Vagina (tissue), 2 donors: ENCODE measurements around the gene LIAS.
"Not testable (repeated sequence)": the region's sequence is repeated elsewhere in the genome, so short reads cannot be mapped to it uniquely, and the experiment has no call there.

Experiments used
- POLR2AphosphoS5 ChIP-seq, 2 donors: sonication (generic); formaldehyde crosslinking; IDR thresholded peaks; one replicate each; pipeline ENCODE4 v1.9.0; 2017; ENCODE audit warnings: antibody characterized with exemption in 2 of 2, mild to moderate bottlenecking in 2 of 2, low read depth in 1 of 2; ENCODE audit not compliant: insufficient read depth in 1 of 2
- TF ChIP-seq, protein P1 (sequence below), 3 experiments: fragments of 450-650 bp in 2 of 3; fragments of 200-600 bp in 1 of 3; sonication (generic) in 1 of 3; IDR thresholded peaks; one replicate each; pipeline ENCODE4 v1.5.1; 2017 to 2019; ENCODE audit warnings: antibody characterized with exemption in 3 of 3, mild to moderate bottlenecking in 2 of 3, moderate library complexity in 2 of 3

DNA sequence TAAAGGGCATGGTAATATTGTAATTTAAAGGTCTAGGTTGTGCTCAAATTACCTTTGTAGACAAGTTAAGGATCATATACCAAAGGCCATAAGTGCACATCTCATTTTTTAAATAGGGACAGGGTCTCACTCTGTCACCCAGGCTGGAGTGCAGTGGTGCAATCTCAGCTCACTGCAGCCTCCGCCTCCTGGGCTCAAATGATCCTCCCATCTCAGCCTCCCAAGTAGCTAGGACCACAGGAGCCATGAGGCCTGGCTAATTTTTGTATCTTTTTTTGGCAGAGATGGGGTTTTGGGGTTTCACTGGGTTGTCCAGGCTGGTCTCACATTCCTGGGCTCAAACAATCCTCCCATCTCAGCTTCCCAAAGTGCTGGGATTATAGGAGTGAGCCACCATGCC, 55.4 kb downstream of the LIAS start:
- TF ChIP-seq, protein P1, sequence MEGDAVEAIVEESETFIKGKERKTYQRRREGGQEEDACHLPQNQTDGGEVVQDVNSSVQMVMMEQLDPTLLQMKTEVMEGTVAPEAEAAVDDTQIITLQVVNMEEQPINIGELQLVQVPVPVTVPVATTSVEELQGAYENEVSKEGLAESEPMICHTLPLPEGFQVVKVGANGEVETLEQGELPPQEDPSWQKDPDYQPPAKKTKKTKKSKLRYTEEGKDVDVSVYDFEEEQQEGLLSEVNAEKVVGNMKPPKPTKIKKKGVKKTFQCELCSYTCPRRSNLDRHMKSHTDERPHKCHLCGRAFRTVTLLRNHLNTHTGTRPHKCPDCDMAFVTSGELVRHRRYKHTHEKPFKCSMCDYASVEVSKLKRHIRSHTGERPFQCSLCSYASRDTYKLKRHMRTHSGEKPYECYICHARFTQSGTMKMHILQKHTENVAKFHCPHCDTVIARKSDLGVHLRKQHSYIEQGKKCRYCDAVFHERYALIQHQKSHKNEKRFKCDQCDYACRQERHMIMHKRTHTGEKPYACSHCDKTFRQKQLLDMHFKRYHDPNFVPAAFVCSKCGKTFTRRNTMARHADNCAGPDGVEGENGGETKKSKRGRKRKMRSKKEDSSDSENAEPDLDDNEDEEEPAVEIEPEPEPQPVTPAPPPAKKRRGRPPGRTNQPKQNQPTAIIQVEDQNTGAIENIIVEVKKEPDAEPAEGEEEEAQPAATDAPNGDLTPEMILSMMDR (IDR thresholded peaks at IDR 0.05), result not testable (repeated sequence)
- TF ChIP-seq POLR2AphosphoS5 (IDR thresholded peaks at IDR 0.05; ENCODE audit: insufficient read depth in 1 of 2, low read depth in 1 of 2), result not testable (repeated sequence)
